Measurements from ENCODE around the gene GMIP.

Gene GMIP

DNA sequence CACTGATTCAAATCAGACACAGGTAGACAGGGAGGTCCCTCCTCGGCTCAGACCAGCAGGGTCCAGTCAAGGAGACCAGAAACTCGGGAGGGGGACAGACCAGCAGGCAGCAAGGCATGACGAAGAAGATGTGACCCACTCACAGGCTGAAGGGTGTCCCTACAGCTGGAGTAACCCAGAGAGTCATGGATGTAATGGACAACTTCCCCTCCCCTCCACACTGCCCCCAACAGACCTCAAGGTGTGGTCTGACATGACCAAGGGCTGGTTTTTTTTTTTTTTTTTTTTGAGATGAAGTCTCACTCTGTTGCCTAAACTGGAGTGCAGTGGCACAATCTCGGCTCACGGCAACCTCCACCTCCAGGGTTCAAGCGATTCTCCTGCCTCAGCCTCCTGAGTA lies 59.1 kb downstream of the GMIP start:
- intact Hi-C loops (cut with DNase I; ENCODE audit: low total_unique reads): no loop called here
- Histone ChIP-seq H3K36me3 (no peaks in the 10 kb centered on the region), H3K4me1 (no peaks in the 10 kb centered on the region), H3K9me3 (no peaks in the 10 kb centered on the region), H3K27ac (no peak overlapping the region), H3K27me3 (no peaks in the 10 kb centered on the region), H3K4me3 (no peak overlapping the region)
- DNase-seq: no peak
- TF ChIP-seq, protein P1, sequence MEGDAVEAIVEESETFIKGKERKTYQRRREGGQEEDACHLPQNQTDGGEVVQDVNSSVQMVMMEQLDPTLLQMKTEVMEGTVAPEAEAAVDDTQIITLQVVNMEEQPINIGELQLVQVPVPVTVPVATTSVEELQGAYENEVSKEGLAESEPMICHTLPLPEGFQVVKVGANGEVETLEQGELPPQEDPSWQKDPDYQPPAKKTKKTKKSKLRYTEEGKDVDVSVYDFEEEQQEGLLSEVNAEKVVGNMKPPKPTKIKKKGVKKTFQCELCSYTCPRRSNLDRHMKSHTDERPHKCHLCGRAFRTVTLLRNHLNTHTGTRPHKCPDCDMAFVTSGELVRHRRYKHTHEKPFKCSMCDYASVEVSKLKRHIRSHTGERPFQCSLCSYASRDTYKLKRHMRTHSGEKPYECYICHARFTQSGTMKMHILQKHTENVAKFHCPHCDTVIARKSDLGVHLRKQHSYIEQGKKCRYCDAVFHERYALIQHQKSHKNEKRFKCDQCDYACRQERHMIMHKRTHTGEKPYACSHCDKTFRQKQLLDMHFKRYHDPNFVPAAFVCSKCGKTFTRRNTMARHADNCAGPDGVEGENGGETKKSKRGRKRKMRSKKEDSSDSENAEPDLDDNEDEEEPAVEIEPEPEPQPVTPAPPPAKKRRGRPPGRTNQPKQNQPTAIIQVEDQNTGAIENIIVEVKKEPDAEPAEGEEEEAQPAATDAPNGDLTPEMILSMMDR (IDR thresholded peaks at IDR 0.05): no peak

DNA sequence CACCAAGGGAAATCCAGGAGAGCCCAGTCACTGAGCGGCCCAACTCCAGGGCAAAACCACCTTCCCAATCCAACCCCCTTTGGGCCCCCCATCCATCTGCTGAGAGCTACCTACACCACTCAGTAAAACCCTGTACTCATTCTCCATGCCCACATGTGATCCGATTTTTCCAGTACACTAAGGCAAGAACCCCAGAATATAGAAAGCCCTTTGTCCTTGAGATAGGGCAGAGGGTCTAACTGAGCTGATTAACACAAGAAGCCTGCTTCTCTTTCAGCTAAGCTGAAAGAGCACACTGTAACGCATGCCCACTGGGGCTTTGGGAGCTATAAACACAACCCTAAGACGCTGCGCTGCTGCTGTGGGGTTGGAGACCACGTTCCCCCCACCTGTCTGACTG lies 61.0 kb downstream of the GMIP start:
- no peak overlapping the region for H3K4me3 ChIP-seq
- no peaks in the 10 kb centered on the region for H3K27me3 ChIP-seq
- intact Hi-C loops (cut with DNase I; ENCODE audit: low total_unique reads): no loop called here
- TF ChIP-seq, protein P1 (IDR thresholded peaks at IDR 0.05): no peak
- no peak overlapping the region for H3K27ac ChIP-seq
- no peak for DNase-seq
- no peaks in the 10 kb centered on the region for H3K36me3 ChIP-seq
- H3K9me3 ChIP-seq: no peaks in the 10 kb centered on the region
- no peaks in the 10 kb centered on the region for H3K4me1 ChIP-seq

DNA sequence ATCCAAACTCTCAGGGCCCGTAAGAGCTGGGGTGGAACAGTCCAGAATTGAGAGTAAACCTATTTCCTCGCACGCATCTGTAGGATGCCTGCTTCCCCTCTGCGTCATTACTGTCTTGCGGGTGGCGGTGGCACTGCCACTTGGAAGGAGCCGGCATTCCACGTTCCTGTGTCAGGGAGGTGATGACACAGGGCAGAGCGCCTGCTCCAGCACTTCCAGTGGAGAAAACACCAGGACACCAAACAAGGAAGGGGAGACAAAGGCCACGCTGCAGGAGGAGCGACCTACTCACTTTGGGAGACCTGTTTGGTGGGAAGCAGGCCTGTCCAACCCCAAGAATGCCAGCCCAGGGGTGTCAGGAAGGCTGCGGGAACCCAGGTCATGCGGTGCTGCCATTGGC lies 62.1 kb downstream of the GMIP start:
- intact Hi-C loops (cut with DNase I; ENCODE audit: low total_unique reads): no loop called here
- DNase-seq: no peak
- no peaks in the 10 kb centered on the region for H3K27me3 ChIP-seq
- no peak overlapping the region for H3K4me3 ChIP-seq
- H3K27ac ChIP-seq: no peak overlapping the region
- no peaks in the 10 kb centered on the region for H3K36me3 ChIP-seq
- TF ChIP-seq, protein P1 (IDR thresholded peaks at IDR 0.05): no peak
- H3K4me1 ChIP-seq: no peaks in the 10 kb centered on the region
- no peaks in the 10 kb centered on the region for H3K9me3 ChIP-seq

DNA sequence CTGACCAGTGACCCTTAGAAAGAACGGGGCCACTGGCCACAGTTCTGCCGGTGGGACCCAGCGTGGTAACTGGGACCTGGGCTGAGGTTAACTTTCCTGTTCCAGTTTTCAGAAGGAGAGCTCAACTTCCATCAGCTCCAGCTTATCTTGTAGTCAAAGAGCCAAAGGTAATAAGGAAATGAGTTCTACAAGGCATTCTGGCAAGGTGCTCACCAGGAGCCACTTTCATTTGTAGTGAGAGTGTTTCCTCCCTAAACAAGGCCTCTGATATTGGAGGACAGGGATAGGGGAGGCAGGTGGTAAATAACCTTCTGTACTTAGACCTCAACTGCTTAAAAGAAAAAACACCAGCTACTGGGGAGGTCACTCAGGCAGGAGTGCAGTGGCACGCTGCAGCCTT lies 63.0 kb downstream of the GMIP start:
- TF ChIP-seq, protein P1 (IDR thresholded peaks at IDR 0.05): no peak
- Histone ChIP-seq H3K4me3 (no peak overlapping the region), H3K36me3 (no peaks in the 10 kb centered on the region), H3K4me1 (no peaks in the 10 kb centered on the region), H3K27me3 (no peaks in the 10 kb centered on the region), H3K27ac (no peak overlapping the region), H3K9me3 (no peaks in the 10 kb centered on the region)
- DNase-seq: no peak
- intact Hi-C loops (cut with DNase I; ENCODE audit: low total_unique reads): no loop called here

DNA sequence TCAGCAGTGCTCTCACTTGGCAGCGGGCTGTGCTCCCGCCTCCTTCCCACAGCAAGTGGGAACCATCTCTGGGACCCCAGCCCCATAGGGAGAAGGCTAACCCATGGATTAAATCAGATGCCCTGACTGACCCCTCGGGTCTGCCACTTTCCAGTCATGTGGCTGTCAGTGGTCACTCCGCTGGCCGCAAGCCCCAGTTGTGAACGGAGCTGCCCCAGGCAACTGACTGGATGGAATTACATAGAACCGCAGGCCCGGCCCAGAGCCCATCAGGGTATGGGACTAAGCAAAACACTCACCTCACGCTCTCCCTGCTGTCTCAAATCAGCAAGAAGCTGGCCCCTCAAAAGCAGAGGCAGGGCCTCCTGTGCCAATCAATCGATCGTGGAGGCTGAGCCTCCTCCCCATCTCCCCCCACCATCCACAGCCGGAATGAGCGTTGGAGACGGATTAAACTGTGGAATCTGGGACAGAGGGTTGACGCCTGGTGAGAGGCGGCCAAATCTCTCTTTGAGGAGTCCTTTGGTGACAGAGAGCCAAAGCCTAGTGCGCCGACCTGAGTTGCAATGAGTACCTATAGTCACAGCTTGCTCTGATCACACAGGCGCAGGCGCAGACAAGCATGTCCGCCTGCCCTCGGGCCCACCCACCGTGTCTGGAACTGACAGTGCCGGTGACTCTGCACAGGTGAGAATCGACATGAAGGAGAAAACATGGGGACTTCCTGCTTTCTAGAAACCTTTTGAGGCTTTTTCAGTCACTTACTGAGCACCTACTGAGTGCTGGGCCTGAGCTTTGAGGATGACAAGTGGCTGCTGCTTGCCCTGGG lies 63.7 kb downstream of the GMIP start:
- no peak overlapping the region for H3K27ac ChIP-seq
- intact Hi-C loops (cut with DNase I; ENCODE audit: low total_unique reads): no loop called here

More for the DNA sequence above, 63.7 kb downstream of the GMIP start:
- no peak for DNase-seq
- TF ChIP-seq, protein P1 (IDR thresholded peaks at IDR 0.05): no peak
- no peak overlapping the region for H3K4me3 ChIP-seq
- no peaks in the 10 kb centered on the region for H3K9me3 ChIP-seq
- no peaks in the 10 kb centered on the region for H3K4me1 ChIP-seq
- H3K27me3 ChIP-seq: no peaks in the 10 kb centered on the region
- no peaks in the 10 kb centered on the region for H3K36me3 ChIP-seq
